Kidney epithelial cell (primary cell): ENCODE measurements around the gene KCNK15. TPM values are rescaled to one million over a fixed set of nuclear protein-coding genes. Genes with fewer than 3 reads are reported as not detected.

Source experiments
- DNase-seq: peaks from one replicate; pipeline ENCODE4 v3.0.0-alpha.2; 2010; ENCODE audit warnings: low read depth
- H3K27me3 ChIP-seq: 2 replicates; pipeline ENCODE4 v1.6.0; 2011; ENCODE audit warnings: low read length; ENCODE audit not compliant: control insufficient read depth, insufficient read depth
- H3K36me3 ChIP-seq: 2 replicates; pipeline ENCODE4 v1.5.1; 2011; ENCODE audit warnings: low read length; ENCODE audit not compliant: control insufficient read depth, insufficient read depth
- H3K4me3 ChIP-seq: 2 replicates; pipeline ENCODE4 v1.5.1; 2011; ENCODE audit warnings: low read depth, mild to moderate bottlenecking, control low read depth, low read length
- CTCF ChIP-seq: IDR thresholded peaks from 2 replicates; pipeline ENCODE4 v1.5.1; 2011; ENCODE audit warnings: mild to moderate bottlenecking, moderate library complexity, low read length, control low read depth, inconsistent platforms; ENCODE audit not compliant: insufficient read depth, poor library complexity, severe bottlenecking
- total RNA-seq: library from RNA; depleted of rRNA; stranded (reverse); fragments of >200 nt; gene quantifications from 2 replicates; pipeline ENCODE4 v1.2.3, GENCODE V29; 2015

The KCNK15 gene
- total RNA-seq, 1 donor from 2014 or later = 2.5 TPM

GRCh38 chr20:44773070-44773829, 27.6 kb downstream of the KCNK15 start:
- TF ChIP-seq CTCF = no peak
- no peak for DNase-seq
- no peaks in the 10 kb centered on the region for H3K36me3 ChIP-seq

DNA sequence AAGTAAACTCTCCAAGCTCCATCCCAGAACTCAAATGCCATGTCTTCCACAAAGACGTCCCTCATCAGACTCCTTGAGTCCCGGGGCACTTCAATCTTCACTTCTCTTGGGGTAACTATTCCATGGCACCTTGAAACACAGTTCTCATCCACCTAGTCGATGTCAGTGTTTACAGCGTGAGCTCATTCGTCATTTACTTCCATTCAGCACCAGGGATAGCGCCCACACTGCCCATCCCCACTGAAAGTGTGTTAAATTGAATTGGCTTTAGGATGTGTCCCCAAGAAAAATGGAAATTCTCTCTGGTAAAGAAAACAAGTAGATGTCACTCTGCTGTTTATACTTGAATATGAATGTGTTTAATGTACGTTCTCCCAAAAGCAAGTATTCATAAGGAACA, 31.3 kb downstream of the KCNK15 start:
- H3K36me3 ChIP-seq = no peaks in the 10 kb centered on the region
- DNase-seq = no peak
- no peaks in the 10 kb centered on the region for H3K27me3 ChIP-seq

More at GRCh38 chr20:44773070-44773829, 27.6 kb downstream of the KCNK15 start:
- Histone ChIP-seq H3K27me3 (peaks cover 11% of the 10 kb centered on the region), H3K4me3 (no peak overlapping the region)

DNA sequence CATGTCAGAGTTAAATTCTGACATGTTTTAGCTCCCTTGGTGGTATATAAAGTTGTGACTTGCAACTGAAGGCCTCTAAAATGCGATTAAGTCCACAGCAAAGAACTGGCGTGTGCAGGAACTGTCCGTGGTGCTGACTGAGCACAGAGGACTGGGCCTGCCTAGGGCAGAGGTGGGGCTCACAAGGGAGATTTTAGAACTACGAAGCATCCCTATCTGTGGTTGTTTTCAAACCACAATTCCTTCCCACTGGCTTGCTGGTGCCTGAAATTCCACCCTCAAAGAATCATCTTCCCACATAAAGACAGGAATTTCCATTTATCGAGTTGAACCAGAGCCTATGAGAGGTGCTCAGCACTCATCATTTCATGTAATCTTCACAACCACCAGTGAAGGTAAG, 34.6 kb downstream of the KCNK15 start:
- DNase-seq = peak; percentile 18
- Histone ChIP-seq H3K36me3 (no peaks in the 10 kb centered on the region), H3K4me3 (no peak overlapping the region), H3K27me3 (no peaks in the 10 kb centered on the region)
- no peak for TF ChIP-seq CTCF

More for the DNA sequence above, 31.3 kb downstream of the KCNK15 start:
- H3K4me3 ChIP-seq = no peak overlapping the region
- no peak for TF ChIP-seq CTCF

DNA sequence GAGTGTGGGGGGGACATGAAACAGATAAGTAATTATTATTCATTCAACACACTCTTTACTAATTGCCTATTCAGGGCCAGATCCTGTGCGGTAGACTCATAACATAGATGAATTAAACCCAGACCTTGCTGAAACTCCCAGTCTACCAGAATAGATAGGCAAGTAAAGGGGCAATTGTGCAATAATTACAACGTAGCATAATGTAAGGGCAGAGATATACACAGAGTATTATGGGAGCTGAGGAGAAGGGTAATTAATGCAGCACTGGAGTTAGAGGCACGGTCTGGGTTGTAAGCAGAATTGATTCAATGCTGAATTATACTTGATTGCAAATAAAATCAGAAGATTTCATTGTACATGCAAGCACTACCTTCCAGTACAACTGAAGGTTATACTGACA, 35.5 kb downstream of the KCNK15 start:
- TF ChIP-seq CTCF = no peak
- no peaks in the 10 kb centered on the region for H3K27me3 ChIP-seq

DNA sequence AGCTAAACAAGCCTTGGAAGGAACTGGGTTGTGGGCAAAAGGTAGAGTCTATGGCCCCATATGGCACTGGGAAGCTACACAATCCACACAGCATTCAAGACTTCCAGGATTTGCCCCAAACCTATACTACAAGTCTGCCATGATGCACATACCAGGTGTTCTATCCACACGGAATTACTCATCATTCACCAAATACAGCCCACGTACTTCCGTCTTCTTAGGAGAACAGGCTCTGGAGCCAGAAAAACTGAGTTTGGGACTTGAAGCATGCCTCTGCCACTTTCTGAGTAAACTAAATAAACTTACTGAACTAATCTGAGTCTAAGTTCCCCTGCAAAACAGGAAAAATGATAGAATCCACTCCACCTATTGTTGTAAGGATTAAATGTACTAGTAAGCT, 36.1 kb downstream of the KCNK15 start:
- TF ChIP-seq CTCF = no peak
- Histone ChIP-seq H3K27me3 (no peaks in the 10 kb centered on the region), H3K4me3 (no peak overlapping the region), H3K36me3 (no peaks in the 10 kb centered on the region)
- DNase-seq = no peak

More for the DNA sequence above, 35.5 kb downstream of the KCNK15 start:
- H3K36me3 ChIP-seq = no peaks in the 10 kb centered on the region
- H3K4me3 ChIP-seq = no peak overlapping the region
- DNase-seq = no peak

GRCh38 chr20:44784688-44785087, 39.0 kb downstream of the KCNK15 start:
- no peak overlapping the region for H3K4me3 ChIP-seq
- no peaks in the 10 kb centered on the region for H3K36me3 ChIP-seq
- DNase-seq = no peak
- no peak for TF ChIP-seq CTCF
- no peaks in the 10 kb centered on the region for H3K27me3 ChIP-seq
